ENCODE results near the gene PLEKHG1.

DNA sequence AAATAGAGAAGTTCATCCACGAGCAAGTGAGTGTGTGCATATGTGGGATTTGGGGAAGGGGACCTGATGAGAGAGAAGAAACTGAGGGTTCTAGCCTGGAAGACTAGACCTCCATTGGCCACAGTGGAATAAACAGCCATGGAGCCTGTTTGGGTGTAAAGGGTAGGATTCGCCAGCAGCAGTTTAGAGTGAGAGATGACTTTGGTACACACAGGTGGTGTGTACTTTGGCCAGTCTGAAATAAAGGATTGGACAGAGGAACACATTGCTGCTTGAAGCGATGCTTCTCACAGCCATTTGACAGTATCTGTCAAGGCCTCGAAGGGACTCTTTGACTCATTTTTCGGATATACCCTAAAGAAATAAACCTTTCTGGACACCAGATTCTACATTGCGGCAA lies 29.2 kb downstream of the PLEKHG1 start:
- TF ChIP-seq, protein P1, sequence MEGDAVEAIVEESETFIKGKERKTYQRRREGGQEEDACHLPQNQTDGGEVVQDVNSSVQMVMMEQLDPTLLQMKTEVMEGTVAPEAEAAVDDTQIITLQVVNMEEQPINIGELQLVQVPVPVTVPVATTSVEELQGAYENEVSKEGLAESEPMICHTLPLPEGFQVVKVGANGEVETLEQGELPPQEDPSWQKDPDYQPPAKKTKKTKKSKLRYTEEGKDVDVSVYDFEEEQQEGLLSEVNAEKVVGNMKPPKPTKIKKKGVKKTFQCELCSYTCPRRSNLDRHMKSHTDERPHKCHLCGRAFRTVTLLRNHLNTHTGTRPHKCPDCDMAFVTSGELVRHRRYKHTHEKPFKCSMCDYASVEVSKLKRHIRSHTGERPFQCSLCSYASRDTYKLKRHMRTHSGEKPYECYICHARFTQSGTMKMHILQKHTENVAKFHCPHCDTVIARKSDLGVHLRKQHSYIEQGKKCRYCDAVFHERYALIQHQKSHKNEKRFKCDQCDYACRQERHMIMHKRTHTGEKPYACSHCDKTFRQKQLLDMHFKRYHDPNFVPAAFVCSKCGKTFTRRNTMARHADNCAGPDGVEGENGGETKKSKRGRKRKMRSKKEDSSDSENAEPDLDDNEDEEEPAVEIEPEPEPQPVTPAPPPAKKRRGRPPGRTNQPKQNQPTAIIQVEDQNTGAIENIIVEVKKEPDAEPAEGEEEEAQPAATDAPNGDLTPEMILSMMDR (conservative IDR thresholded peaks at IDR 0.05; ENCODE audit: low read depth, low read length): no peak
- no peak for TF ChIP-seq EZH2 (IDR thresholded peaks at IDR 0.05; ENCODE audit: low read length, unreplicated experiment)
